Prostate gland (tissue), 2 donors: ENCODE measurements around the gene STOX1. TPM values are rescaled to one million over a fixed set of nuclear protein-coding genes. Genes with fewer than 3 reads are reported as not detected.
"Not testable (repeated sequence)": the region's sequence is repeated elsewhere in the genome, so short reads cannot be mapped to it uniquely, and the experiment has no call there.

Experiments
- DNase-seq: peaks from one replicate; pipeline ENCODE4 v3.0.0-alpha.2; 2019; ENCODE audit warnings: low spot score
- H3K27ac ChIP-seq, 2 donors: fragments of 200-600 bp; sonication (generic); 2 replicates each; pipeline ENCODE4 v1.5.1; 2017 to 2019
- H3K27me3 ChIP-seq: fragments of 200-600 bp; sonication (generic); replicated peaks from 2 replicates; pipeline ENCODE4 v1.5.1; 2019; ENCODE audit not compliant: insufficient read depth
- H3K36me3 ChIP-seq, 2 donors: fragments of 200-600 bp; sonication (generic); 1 replicate in 1 of 2; 2 replicates in 1 of 2; pipeline versions ENCODE4 v1.5.1 to v1.8.1; 2017 to 2019
- H3K4me1 ChIP-seq: fragments of 200-600 bp; sonication (generic); replicated peaks from 2 replicates; pipeline ENCODE4 v1.5.1; 2019
- H3K4me3 ChIP-seq, 2 donors: fragments of 200-600 bp; sonication (generic); 2 replicates each; pipeline ENCODE4 v1.5.1; 2017 to 2019
- H3K9me3 ChIP-seq: fragments of 200-600 bp; sonication (generic); 2 replicates; pipeline ENCODE4 v1.5.1; 2017
- POLR2A ChIP-seq: fragments of 450-650 bp; IDR thresholded peaks from one replicate; pipeline ENCODE4 v1.6.1; 2016; ENCODE audit warnings: antibody characterized with exemption, mild to moderate bottlenecking
- POLR2AphosphoS5 ChIP-seq: sonication (generic); formaldehyde crosslinking; IDR thresholded peaks from one replicate; pipeline ENCODE4 v1.6.1; 2017; ENCODE audit warnings: antibody characterized with exemption
- WGBS: methylation state at CpG from one replicate; pipeline ENCODE4 v1.1.5; 2018; 5-methylcytosine and 5-hydroxymethylcytosine counted together
- intact Hi-C: fragments of 100-400 bp; cut with DNase I; formaldehyde crosslinking; loops from one replicate; pipeline ENCODE4 v1.14.2; 2022
- total RNA-seq, 2 donors: library from RNA; depleted of rRNA; stranded (reverse); fragments of >200 nt; gene quantifications; one replicate each; pipeline ENCODE4 v1.1.0, GENCODE V29; 2016
- TF ChIP-seq, protein P1 (sequence below), 4 experiments: fragments of 200-600 bp in 2 of 4; fragments of 450-650 bp in 2 of 4; sonication (generic) in 2 of 4; IDR thresholded peaks; 1 replicate in 3 of 4; 2 replicates in 1 of 4; pipeline ENCODE4 v1.5.1; 2016 to 2019; ENCODE audit warnings: antibody characterized with exemption in 4 of 4, mild to moderate bottlenecking in 2 of 4, moderate library complexity in 2 of 4

STOX1 gene
- total RNA-seq, 2 donors from 2014 or later: 4.7 to 9.2 TPM

- H3K27ac ChIP-seq: no peak overlapping the region
- H3K9me3 ChIP-seq: no peaks in the 10 kb centered on the region
- H3K4me1 ChIP-seq: no peaks in the 10 kb centered on the region
- no peak for TF ChIP-seq POLR2AphosphoS5
- TF ChIP-seq, protein P1, sequence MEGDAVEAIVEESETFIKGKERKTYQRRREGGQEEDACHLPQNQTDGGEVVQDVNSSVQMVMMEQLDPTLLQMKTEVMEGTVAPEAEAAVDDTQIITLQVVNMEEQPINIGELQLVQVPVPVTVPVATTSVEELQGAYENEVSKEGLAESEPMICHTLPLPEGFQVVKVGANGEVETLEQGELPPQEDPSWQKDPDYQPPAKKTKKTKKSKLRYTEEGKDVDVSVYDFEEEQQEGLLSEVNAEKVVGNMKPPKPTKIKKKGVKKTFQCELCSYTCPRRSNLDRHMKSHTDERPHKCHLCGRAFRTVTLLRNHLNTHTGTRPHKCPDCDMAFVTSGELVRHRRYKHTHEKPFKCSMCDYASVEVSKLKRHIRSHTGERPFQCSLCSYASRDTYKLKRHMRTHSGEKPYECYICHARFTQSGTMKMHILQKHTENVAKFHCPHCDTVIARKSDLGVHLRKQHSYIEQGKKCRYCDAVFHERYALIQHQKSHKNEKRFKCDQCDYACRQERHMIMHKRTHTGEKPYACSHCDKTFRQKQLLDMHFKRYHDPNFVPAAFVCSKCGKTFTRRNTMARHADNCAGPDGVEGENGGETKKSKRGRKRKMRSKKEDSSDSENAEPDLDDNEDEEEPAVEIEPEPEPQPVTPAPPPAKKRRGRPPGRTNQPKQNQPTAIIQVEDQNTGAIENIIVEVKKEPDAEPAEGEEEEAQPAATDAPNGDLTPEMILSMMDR (IDR thresholded peaks at IDR 0.05): no peak
- no peak for TF ChIP-seq POLR2A
- DNase-seq: no peak
- H3K4me3 ChIP-seq: no peak overlapping the region
- H3K27me3 ChIP-seq: no peaks in the 10 kb centered on the region
- 23% methylated on average over 4 of the region's 4 CpGs for WGBS
- intact Hi-C loops: no loop called here
- no peaks in the 10 kb centered on the region for H3K36me3 ChIP-seq
These were observed 10.4 kb upstream of the STOX1 start for GRCh38 chr10:68816796-68817412.

- H3K4me3 ChIP-seq, H3K27me3 ChIP-seq, intact Hi-C loops, H3K4me1 ChIP-seq, DNase-seq, H3K36me3 ChIP-seq, H3K9me3 ChIP-seq, H3K27ac ChIP-seq: not testable (repeated sequence)
- 78% methylated on average over 1 of the region's 1 CpG for WGBS
These were observed 7.0 kb upstream of the STOX1 start for GRCh38 chr10:68820359-68820758.

- H3K4me1 ChIP-seq, H3K27me3 ChIP-seq, H3K9me3 ChIP-seq, DNase-seq, H3K4me3 ChIP-seq, intact Hi-C loops, H3K36me3 ChIP-seq, H3K27ac ChIP-seq: not testable (repeated sequence)
- WGBS: 90% methylated on average over 2 of the region's 2 CpGs
These were observed 4.7 kb upstream of the STOX1 start for GRCh38 chr10:68822626-68823025.

DNA sequence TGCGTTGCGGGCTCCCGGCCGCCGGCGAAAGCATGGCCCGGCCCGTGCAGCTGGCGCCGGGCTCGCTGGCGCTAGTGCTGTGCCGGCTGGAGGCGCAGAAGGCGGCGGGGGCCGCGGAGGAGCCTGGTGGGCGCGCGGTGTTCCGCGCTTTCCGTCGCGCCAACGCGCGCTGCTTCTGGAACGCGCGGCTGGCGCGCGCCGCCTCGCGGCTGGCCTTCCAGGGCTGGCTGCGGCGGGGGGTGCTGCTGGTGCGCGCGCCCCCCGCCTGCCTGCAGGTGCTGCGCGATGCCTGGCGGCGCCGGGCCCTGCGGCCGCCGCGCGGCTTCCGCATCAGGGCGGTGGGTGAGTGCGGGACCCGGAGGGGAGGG, 245 bp downstream of the STOX1 start:
- H3K36me3 ChIP-seq, H3K27me3 ChIP-seq, H3K4me1 ChIP-seq, intact Hi-C loops, DNase-seq, H3K9me3 ChIP-seq: not testable (repeated sequence)
- H3K4me3 ChIP-seq: peak overlapping the region; percentile 51
- peak overlapping the region in 1 of 2 donors; percentile 60 for H3K27ac ChIP-seq
- WGBS: 0% methylated on average over 4 of the region's 58 CpGs

- H3K4me1 ChIP-seq, H3K27me3 ChIP-seq, intact Hi-C loops, H3K27ac ChIP-seq, H3K9me3 ChIP-seq, H3K36me3 ChIP-seq, DNase-seq: not testable (repeated sequence)
- 0% methylated on average over 29 of the region's 59 CpGs for WGBS
- H3K4me3 ChIP-seq: peak overlapping the region; percentile 31 to 37
These were observed 811 bp downstream of the STOX1 start for GRCh38 chr10:68828083-68828601.

DNA sequence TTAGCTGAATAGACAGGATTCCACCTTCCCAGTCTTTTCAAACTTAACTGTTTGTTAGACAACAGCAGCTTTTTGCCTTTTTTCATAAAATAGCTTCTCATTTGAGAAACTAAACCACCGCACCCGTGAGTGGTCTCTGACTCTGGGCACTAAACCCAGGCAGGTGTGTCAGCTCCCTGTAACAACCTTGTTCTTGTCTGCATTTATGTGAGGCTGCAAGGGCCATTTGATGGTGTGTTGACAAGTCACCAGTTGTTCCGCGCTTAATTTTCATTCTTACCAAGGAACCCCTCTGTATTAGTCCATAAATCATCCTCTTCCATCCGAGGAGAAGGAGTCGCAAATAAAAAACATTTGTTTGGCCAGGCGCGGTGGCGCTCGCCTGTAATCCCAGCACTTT, 1.5 kb downstream of the STOX1 start:
- Histone ChIP-seq H3K36me3 (no peaks in the 10 kb centered on the region), H3K27ac (no peak overlapping the region), H3K9me3 (no peaks in the 10 kb centered on the region), H3K27me3 (no peaks in the 10 kb centered on the region), H3K4me3 (no peak overlapping the region), H3K4me1 (no peaks in the 10 kb centered on the region)
- TF ChIP-seq POLR2A (no peak), POLR2AphosphoS5 (no peak)
- TF ChIP-seq, protein P1 (IDR thresholded peaks at IDR 0.05): no peak
- intact Hi-C loops: no loop called here
- whole genome bisulfite sequencing: 82% methylated on average over 10 of the region's 10 CpGs
- DNase-seq: no peak

DNA sequence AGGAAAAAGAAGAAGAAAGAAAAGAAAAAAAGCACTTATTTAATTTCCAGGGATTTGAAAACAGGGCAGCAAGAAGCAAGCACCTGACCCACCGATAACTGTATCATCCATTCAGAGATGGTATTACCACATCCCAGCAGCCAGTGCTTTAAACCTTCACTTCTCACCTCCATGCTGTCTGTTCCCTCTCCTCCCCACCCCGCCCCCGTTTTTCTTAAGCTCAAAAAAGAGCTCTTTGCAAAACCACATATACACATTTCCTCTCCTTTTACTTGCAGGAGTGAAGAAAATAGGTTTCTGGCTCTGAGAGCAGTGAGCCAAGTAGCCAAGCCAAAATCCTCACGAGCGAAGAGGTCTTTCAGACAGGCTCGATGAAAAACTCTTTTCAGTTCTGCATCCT, 2.2 kb downstream of the STOX1 start:
- H3K36me3 ChIP-seq: no peaks in the 10 kb centered on the region
- WGBS: 56% methylated on average over 6 of the region's 6 CpGs
- no peak overlapping the region for H3K4me3 ChIP-seq
- no peaks in the 10 kb centered on the region for H3K27me3 ChIP-seq
- H3K4me1 ChIP-seq: no peaks in the 10 kb centered on the region
- H3K9me3 ChIP-seq: no peaks in the 10 kb centered on the region
- no peak overlapping the region for H3K27ac ChIP-seq
- DNase-seq: no peak
- no peak for TF ChIP-seq POLR2A
- TF ChIP-seq POLR2AphosphoS5: no peak
- TF ChIP-seq, protein P1 (IDR thresholded peaks at IDR 0.05): no peak
- intact Hi-C loops: no loop called here
